ENCODE data around the gene TUBGCP2.
"Not testable (repeated sequence)": the region's sequence is repeated elsewhere in the genome, so short reads cannot be mapped to it uniquely, and the experiment has no call there.

TUBGCP2 gene

GRCh38 chr10:133324857-133325260 is 16.2 kb upstream of the TUBGCP2 start:
- no peak for DNase-seq

DNA sequence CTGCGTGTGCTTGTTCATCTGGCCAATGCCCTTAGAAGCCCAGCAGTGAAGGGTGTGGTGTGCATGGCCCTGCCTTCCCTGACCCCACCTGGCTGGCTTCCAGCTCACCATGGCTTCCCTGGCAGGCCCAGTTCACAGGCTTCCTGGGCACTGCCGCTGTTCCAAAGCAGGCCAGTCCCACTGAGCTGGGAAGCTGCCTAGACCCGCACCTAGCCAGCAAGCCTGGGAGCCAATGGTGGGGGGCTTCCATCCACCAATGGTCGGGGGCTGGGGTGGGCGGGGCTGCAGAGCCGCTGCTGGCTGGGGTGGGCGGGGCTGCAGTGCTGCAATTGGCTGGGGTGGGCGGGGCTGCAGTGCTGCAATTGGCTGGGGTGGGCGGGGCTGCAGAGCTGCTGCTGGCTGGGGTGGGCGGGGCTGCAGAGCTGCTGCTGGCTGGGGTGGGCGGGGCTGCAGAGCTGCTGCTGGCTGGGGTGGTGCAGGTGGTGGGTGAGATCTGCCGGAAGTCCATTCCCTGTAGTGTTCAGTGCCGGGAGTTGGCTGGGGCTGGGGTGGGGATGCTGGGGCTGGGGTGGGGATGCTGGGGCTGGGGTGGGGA is 15.6 kb upstream of the TUBGCP2 start:
- peak; percentile 50 for DNase-seq

GRCh38 chr10:133322064-133322709 is 13.5 kb upstream of the TUBGCP2 start:
- DNase-seq = not testable (repeated sequence)

DNA sequence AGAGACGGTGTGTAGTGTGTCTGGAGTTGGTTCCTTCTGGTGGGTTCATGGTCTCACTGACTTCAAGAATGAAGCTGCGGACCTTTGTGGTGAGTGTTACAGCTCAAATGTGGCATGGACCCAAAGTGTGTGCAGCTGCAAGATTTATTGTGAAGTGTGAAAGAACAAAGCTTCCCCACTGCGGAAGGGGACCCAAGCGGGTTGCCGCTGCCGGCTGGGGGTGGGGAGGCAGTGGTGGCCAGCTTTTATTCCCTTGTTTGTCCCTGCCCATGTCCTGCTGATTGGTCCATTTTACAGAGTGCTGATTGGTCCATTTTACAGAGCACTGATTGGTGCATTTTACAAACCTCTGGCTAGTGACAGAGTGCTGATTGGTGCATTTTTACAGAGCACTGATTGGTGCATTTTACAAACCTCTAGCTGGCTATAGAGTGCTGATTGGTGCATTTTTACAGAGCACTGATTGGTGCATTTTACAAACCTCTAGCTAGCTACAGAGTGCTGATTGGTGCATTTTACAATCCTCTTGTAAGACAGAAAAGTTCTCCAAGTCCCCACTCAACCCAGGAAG is 12.3 kb upstream of the TUBGCP2 start:
- DNase-seq = not testable (repeated sequence)

DNA sequence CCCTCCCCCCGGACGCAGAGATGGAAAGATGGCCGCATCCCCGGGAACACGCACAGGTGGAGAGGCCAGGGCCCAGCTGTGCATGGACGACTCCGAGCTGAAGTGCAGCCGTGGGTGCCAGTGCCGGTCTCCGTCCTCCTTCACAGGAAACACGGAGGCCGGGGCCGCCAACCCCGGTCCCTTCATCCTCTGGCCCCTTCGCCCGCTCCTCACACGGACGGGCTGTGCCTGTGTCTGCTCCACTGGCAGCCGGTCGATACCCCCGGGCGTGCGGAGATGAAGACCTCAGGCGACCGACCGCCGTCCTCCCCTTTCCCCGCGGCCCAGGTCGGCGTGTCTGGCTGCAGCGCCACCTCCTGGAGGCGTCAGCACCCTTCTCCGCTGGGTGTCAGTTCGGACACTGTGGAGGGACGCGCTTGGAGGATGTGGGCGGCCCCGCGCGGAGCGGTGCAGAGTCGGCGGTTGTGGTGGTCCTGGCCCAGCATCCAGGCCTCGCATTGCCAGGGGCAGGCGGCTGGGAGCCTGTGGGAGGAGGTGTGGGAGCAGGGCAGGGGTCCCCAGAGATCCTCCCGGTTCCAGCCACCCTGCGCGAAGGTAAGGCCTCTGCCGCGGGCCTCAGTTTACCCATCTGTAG is 9.9 kb upstream of the TUBGCP2 start:
- peak; percentile 63 for DNase-seq

GRCh38 chr10:133316732-133317131 is 8.1 kb upstream of the TUBGCP2 start:
- DNase-seq = no peak

- no peak for DNase-seq
Measured at GRCh38 chr10:133316266-133316665, 7.6 kb upstream of the TUBGCP2 start.

- DNase-seq = no peak
Measured at GRCh38 chr10:133315847-133316246, 7.2 kb upstream of the TUBGCP2 start.

DNA sequence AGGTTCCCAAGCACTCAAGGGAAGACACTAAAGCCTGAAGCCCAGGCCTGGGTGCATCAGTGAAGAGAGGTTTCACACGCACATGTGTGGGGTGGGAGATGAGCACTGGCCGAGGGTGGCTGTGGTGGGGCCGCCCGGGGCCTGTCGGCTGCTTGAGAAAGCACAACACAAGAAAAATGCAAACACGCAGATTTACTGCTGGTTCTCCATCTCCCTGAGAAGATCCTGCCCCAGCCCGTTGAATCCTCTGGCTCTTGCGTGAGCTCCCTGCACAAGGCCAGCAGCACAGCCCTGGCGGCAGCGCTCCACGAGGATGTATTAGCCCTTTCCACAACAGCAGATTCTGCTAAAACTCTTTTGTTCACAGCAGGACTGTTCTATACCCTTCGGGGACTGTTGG is 6.2 kb upstream of the TUBGCP2 start:
- no peak for DNase-seq

- no peak for DNase-seq
Measured at GRCh38 chr10:133313192-133313591, 4.5 kb upstream of the TUBGCP2 start.

DNA sequence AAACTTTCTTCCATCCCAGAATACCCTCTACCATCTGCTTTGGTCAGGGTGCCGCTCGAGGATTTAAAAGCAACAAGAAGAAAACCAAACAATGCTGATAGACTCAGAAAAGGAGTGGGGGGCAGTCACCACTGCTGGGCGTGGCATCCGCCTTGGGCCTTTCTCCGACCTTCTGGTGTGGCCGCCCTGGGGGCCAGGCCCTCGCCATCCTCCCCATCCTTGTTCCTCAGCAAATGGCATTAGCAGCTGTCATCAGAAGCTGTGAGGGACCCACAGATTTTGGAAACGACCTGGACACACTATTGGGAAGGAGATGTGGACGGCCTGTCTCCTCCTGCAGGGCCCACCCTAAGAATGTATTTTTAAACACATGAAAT is 4.1 kb upstream of the TUBGCP2 start:
- DNase-seq = no peak

GRCh38 chr10:133312016-133312768 is 3.5 kb upstream of the TUBGCP2 start:
- no peak for DNase-seq

- no peak for DNase-seq
Measured at GRCh38 chr10:133311570-133311969, 2.9 kb upstream of the TUBGCP2 start.

GRCh38 chr10:133310789-133311188 is 2.1 kb upstream of the TUBGCP2 start:
- DNase-seq = no peak

DNA sequence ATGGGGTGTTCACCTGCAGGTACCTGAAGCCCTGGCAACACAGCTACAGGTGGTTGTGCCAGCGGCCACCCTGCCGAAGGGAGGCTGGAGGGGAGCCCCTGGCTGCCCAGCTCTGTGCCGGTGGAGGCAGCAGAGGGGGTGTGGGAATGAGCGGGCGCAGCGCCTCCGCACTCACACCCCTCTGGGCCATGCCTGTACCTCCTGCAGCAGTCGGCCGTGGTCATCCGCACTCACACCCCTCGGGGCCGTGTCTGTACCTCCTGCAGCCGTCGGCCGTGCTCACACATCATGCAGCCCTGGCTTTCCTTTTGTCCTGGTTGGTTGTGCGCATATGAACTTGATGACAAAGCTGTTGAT is 1.7 kb upstream of the TUBGCP2 start:
- DNase-seq = no peak

- no peak for DNase-seq
Measured at GRCh38 chr10:133309720-133310398, 1.2 kb upstream of the TUBGCP2 start.

DNA sequence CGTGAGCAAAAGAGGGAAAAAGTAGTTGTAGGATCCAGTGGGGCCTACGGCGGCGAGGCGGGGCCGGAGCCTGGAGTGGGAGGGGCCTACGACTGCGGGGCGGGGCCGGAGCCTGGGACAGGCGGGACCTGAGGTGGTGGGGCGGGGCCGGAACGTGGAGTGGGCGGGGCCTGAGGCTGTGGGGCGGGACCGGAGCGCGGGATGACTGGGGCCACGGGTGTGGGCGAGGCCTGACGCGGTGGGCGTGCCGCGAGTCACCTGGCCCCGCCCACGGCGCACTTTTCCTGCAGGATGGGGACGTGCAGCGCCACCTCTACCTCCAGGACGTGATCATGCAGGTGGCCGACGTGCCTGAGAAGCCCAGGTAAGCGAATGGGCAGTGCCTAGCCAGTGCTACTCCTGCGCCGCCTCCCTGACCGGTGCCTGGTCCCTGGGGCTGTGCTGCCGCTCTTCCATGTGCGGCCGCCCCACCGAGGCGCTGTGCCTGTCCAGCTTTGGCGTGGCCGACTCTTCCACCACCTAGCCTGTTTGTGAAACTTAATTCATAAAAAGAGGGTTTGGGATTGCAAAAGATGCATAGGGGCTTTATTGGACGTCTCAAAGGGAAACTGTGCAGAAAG is 538 bp upstream of the TUBGCP2 start:
- peak; percentile 87 for DNase-seq

- peak; percentile 59 for DNase-seq
Measured at GRCh38 chr10:133307776-133308420, 774 bp downstream of the TUBGCP2 start.

GRCh38 chr10:133306941-133307379 is 1.7 kb downstream of the TUBGCP2 start:
- no peak for DNase-seq

GRCh38 chr10:133306097-133306476 is 2.6 kb downstream of the TUBGCP2 start:
- no peak for DNase-seq

DNA sequence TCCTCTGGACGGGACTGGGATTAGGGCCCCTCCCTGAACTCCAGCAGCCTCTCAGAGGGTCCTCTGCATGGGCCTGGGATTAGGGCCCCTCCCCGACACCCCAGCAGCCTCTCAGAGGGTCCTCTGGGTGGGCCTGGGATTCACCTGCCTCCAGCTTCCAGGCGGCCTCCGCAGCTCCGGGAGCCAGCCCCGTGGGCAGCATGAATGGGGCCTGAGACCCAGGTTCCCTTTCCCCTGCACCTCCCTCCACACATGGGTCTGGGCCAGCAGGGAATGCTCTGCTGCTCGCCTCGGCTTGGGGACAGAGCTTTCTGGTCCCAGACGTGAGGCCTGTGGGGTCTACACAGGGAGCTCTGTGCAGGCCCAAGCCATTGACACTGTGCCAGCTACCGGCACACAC is 5.5 kb downstream of the TUBGCP2 start:
- no peak for DNase-seq

- no peak for DNase-seq
Measured at GRCh38 chr10:133302230-133302629, 6.4 kb downstream of the TUBGCP2 start.
